ENCODE results near the gene NKAIN1. TPM values are rescaled to one million over a fixed set of nuclear protein-coding genes. Genes with fewer than 3 reads are reported as not detected.

Gene NKAIN1
- total RNA-seq, 1 experiment from 2014 or later: 1.1 TPM

DNA sequence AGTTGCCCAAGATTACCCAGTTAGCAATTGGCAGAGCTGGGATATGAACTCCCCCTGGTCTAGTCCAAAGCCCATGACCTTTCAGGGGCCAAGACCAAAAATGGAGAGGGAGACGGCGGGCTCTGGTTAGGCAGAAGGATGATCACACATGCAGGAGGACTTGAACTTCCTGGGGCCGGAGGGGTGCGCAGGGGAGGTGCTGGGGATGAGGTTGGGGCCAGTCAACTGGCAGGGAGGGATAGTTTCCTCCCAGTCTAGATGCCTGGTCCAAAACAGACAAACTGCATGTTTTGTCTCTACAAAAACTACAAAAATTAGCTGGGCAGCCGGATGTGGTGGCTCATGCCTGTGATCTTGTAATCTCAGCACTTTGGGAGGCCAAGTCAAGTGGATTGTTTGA lies 78.1 kb downstream of the NKAIN1 start:
- RAD21 ChIA-PET (ENCODE audit: low non-redundant PET in 1 of 2, low total read pairs in 2 of 2, uncharacterized antibody in 2 of 2, unreplicated experiment in 2 of 2): no interaction called here

DNA sequence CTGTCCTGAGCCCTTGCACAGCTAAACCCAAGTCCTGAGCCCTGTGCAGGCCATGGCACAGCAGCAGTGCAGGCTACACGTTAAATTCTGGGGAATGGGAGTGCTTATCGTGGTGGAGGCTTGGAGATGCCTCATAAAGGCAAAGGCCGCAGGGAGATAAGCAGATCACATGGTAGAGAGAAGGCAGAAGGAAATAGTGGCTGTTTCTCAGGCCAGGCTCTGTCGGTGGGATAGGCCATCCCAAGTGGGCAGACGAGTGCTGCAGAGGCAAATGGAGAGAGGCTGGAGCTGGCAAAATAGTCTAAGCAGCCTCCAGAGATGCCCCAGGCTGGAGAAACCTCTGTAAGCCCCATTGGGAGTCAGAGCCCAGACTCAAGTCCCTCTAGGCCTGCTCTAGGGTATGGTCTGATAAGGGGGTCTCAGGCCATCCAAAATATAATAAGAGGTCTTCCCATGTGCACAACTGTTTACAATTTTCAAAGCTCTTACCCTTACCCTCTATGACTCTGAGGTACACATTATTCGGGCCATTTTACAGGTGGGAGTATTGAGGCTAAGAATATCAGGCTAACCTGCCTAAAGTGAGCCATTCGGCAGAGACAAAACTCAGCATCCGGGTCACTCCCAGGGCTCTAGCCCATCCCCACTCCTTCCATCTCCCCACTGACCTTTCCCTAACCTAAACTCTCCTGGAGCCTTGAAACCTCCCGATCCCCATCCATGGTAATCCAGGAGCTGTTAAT lies 79.6 kb downstream of the NKAIN1 start:
- no TSS peak for BruUV-seq (replicated peaks)
- H2AFZ ChIP-seq (ENCODE audit: low read depth, low read length, poor library complexity, severe bottlenecking): no peak overlapping the region
- H3K4me3 ChIP-seq (replicated peaks in 1 of 2; ENCODE audit: low read depth in 1 of 2, low read length in 2 of 2): no peak overlapping the region
- no peaks in the 10 kb centered on the region for H4K20me1 ChIP-seq (ENCODE audit: insufficient read depth)
- no peaks in the 10 kb centered on the region for H3K36me3 ChIP-seq (ENCODE audit: control insufficient read depth in 1 of 2, insufficient read depth in 2 of 2, low read length in 2 of 2)
- no peaks in the 10 kb centered on the region for H3K27me3 ChIP-seq (ENCODE audit: insufficient read depth, low read length)
- POLR2A ChIA-PET: no interaction called here
- no peak overlapping the region for H3K4me2 ChIP-seq (ENCODE audit: low read length)
- no peak overlapping the region for H3K27ac ChIP-seq (ENCODE audit: low read depth, low read length)
- CTCF ChIA-PET: interaction anchor here (0.7 to 1.3 kb wide), 2 partner anchors 21 to 616 kb away, joined by 3 read pairs; no protein-coding TSS in a partner anchor
- H3K9me2 ChIP-seq (ENCODE audit: insufficient read depth): no peaks in the 10 kb centered on the region
- peaks cover 4 to 14% of the 10 kb centered on the region in 2 experiments; a peak in 3 of 4 replicates for H3K4me1 ChIP-seq (ENCODE audit: control insufficient read depth in 1 of 2, insufficient read depth in 2 of 2, low read length in 2 of 2)
- H3K9ac ChIP-seq (ENCODE audit: low read length): no peak overlapping the region
- DNase-seq (ENCODE audit: low read depth, low spot score) (no peak), ATAC-seq (no peak)
- intact Hi-C loops (cut with micrococcal nuclease): loop anchor here (10.0 kb wide), 1 partner anchor 95 kb away; the partner anchor contains the start of gene PUM1
- no peaks in the 10 kb centered on the region for H3K79me2 ChIP-seq (ENCODE audit: insufficient read depth, low read length)
- RAD21 ChIA-PET (ENCODE audit: low non-redundant PET in 1 of 2, low total read pairs in 2 of 2, uncharacterized antibody in 2 of 2, unreplicated experiment in 2 of 2): no interaction called here
- no peaks in the 10 kb centered on the region for H3K9me3 ChIP-seq (ENCODE audit: control insufficient read depth in 1 of 2, insufficient read depth in 1 of 2, low read depth in 1 of 2, low read length in 2 of 2)
- TF ChIP-seq SRF (IDR thresholded peaks at IDR 0.05; ENCODE audit: low read depth): no peak
- no peak for TF ChIP-seq EGR1 (IDR thresholded peaks at IDR 0.05; ENCODE audit: low read depth)
- no peak for TF ChIP-seq ZNF274 (IDR thresholded peaks at IDR 0.05; ENCODE audit: low read depth, low read length)
- no peak for TF ChIP-seq RAD21 (IDR thresholded peaks at IDR 0.05; ENCODE audit: low read depth)
- TF ChIP-seq SIN3A (IDR thresholded peaks at IDR 0.05; ENCODE audit: low read depth): no peak
- no peak for TF ChIP-seq ZFX (IDR thresholded peaks at IDR 0.05)
- TF ChIP-seq, protein P1, sequence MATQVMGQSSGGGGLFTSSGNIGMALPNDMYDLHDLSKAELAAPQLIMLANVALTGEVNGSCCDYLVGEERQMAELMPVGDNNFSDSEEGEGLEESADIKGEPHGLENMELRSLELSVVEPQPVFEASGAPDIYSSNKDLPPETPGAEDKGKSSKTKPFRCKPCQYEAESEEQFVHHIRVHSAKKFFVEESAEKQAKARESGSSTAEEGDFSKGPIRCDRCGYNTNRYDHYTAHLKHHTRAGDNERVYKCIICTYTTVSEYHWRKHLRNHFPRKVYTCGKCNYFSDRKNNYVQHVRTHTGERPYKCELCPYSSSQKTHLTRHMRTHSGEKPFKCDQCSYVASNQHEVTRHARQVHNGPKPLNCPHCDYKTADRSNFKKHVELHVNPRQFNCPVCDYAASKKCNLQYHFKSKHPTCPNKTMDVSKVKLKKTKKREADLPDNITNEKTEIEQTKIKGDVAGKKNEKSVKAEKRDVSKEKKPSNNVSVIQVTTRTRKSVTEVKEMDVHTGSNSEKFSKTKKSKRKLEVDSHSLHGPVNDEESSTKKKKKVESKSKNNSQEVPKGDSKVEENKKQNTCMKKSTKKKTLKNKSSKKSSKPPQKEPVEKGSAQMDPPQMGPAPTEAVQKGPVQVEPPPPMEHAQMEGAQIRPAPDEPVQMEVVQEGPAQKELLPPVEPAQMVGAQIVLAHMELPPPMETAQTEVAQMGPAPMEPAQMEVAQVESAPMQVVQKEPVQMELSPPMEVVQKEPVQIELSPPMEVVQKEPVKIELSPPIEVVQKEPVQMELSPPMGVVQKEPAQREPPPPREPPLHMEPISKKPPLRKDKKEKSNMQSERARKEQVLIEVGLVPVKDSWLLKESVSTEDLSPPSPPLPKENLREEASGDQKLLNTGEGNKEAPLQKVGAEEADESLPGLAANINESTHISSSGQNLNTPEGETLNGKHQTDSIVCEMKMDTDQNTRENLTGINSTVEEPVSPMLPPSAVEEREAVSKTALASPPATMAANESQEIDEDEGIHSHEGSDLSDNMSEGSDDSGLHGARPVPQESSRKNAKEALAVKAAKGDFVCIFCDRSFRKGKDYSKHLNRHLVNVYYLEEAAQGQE (IDR thresholded peaks at IDR 0.05; ENCODE audit: low read depth): no peak
- TF ChIP-seq, protein P2, sequence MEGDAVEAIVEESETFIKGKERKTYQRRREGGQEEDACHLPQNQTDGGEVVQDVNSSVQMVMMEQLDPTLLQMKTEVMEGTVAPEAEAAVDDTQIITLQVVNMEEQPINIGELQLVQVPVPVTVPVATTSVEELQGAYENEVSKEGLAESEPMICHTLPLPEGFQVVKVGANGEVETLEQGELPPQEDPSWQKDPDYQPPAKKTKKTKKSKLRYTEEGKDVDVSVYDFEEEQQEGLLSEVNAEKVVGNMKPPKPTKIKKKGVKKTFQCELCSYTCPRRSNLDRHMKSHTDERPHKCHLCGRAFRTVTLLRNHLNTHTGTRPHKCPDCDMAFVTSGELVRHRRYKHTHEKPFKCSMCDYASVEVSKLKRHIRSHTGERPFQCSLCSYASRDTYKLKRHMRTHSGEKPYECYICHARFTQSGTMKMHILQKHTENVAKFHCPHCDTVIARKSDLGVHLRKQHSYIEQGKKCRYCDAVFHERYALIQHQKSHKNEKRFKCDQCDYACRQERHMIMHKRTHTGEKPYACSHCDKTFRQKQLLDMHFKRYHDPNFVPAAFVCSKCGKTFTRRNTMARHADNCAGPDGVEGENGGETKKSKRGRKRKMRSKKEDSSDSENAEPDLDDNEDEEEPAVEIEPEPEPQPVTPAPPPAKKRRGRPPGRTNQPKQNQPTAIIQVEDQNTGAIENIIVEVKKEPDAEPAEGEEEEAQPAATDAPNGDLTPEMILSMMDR (IDR thresholded peaks at IDR 0.05 in 2 of 3, conservative IDR thresholded peaks at IDR 0.05 in 1 of 3; ENCODE audit: borderline replicate concordance in 1 of 3, insufficient read depth in 1 of 3, low read depth in 2 of 3, low read length in 2 of 3): no peak
- TF ChIP-seq, protein P3, sequence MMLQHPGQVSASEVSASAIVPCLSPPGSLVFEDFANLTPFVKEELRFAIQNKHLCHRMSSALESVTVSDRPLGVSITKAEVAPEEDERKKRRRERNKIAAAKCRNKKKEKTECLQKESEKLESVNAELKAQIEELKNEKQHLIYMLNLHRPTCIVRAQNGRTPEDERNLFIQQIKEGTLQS (IDR thresholded peaks at IDR 0.05): no peak
- no peak for TF ChIP-seq EZH2 (IDR thresholded peaks at IDR 0.05)
- no peak for TF ChIP-seq YY1 (IDR thresholded peaks at IDR 0.05; ENCODE audit: extremely low read depth, insufficient replicate concordance, low read depth, low read length)
- no peak for TF ChIP-seq CBX3 (IDR thresholded peaks at IDR 0.05; ENCODE audit: low read depth)

More for the DNA sequence above, 78.1 kb downstream of the NKAIN1 start:
- no peak overlapping the region for H3K4me3 ChIP-seq (replicated peaks in 1 of 2; ENCODE audit: low read depth in 1 of 2, low read length in 2 of 2)
- DNase-seq (ENCODE audit: low read depth, low spot score): no peak
- no peak overlapping the region for H2AFZ ChIP-seq (ENCODE audit: low read depth, low read length, poor library complexity, severe bottlenecking)
- no peaks in the 10 kb centered on the region for H3K79me2 ChIP-seq (ENCODE audit: insufficient read depth, low read length)
- CTCF ChIA-PET: interaction anchor here (1.5 to 2.2 kb wide), 3 partner anchors 9 to 24 kb away, joined by 6 to 8 read pairs (median 6); no protein-coding TSS in a partner anchor
- H3K36me3 ChIP-seq (ENCODE audit: control insufficient read depth in 1 of 2, insufficient read depth in 2 of 2, low read length in 2 of 2): no peaks in the 10 kb centered on the region
- H4K20me1 ChIP-seq (ENCODE audit: insufficient read depth): no peaks in the 10 kb centered on the region
- no peak overlapping the region for H3K27ac ChIP-seq (ENCODE audit: low read depth, low read length)
- H3K9me3 ChIP-seq (ENCODE audit: control insufficient read depth in 1 of 2, insufficient read depth in 1 of 2, low read depth in 1 of 2, low read length in 2 of 2): no peaks in the 10 kb centered on the region
- no peak for ATAC-seq
- H3K9ac ChIP-seq (ENCODE audit: low read length): no peak overlapping the region
- no peaks in the 10 kb centered on the region for H3K9me2 ChIP-seq (ENCODE audit: insufficient read depth)
- H3K27me3 ChIP-seq (ENCODE audit: insufficient read depth, low read length): no peaks in the 10 kb centered on the region
- H3K4me1 ChIP-seq (ENCODE audit: control insufficient read depth in 1 of 2, insufficient read depth in 2 of 2, low read length in 2 of 2): peaks cover 0 to 7% of the 10 kb centered on the region in 2 experiments; a peak in 2 of 4 replicates
- POLR2A ChIA-PET: no interaction called here
- no peak overlapping the region for H3K4me2 ChIP-seq (ENCODE audit: low read length)
- TF ChIP-seq FOSL1 (IDR thresholded peaks at IDR 0.05; ENCODE audit: low read depth) (no peak), ELF1 (IDR thresholded peaks at IDR 0.05; ENCODE audit: borderline replicate concordance, low read depth) (no peak), SP1 (IDR thresholded peaks at IDR 0.05; ENCODE audit: low read depth) (no peak), CBX3 (IDR thresholded peaks at IDR 0.05; ENCODE audit: low read depth) (no peak), ZNF274 (IDR thresholded peaks at IDR 0.05; ENCODE audit: low read depth, low read length) (no peak)
- intact Hi-C loops (cut with micrococcal nuclease): no loop called here
- no TSS peak for BruUV-seq (replicated peaks)
